Psoas muscle (tissue), 8 donors: Measurements from ENCODE around the gene SMIM41. TPM values are rescaled to one million over a fixed set of nuclear protein-coding genes. Genes with fewer than 3 reads are reported as not detected.

Experiments
- ATAC-seq, 4 donors: fragments of 200-7000 bp; cut with Tn5 transposase; one replicate each; pipeline ENCODE4 v1.9.1; 2020; ENCODE audit warnings: moderate library complexity in 3 of 4, mild to moderate bottlenecking in 2 of 4
- DNase-seq, 2 donors: peaks; one replicate each; pipeline ENCODE4 v3.0.0-alpha.2; 2020
- H3K27ac ChIP-seq: fragments of 200-600 bp; one replicate; pipeline ENCODE4 v1.8.0; 2022
- H3K27me3 ChIP-seq, 3 donors: fragments of 200-600 bp in 1 of 3; one replicate each; pipeline versions ENCODE4 v1.6.1 to v1.8.0; 2013 to 2022; ENCODE audit warnings: low read length in 2 of 3, mild to moderate bottlenecking in 2 of 3, moderate library complexity in 1 of 3; ENCODE audit not compliant: insufficient read depth in 3 of 3
- H3K36me3 ChIP-seq, 2 donors: fragments of 200-600 bp in 1 of 2; one replicate each; pipeline versions ENCODE4 v1.6.1 to v1.8.0; 2013 to 2022; ENCODE audit warnings: low read depth in 1 of 2, mild to moderate bottlenecking in 1 of 2, moderate library complexity in 1 of 2; ENCODE audit not compliant: insufficient read depth in 1 of 2
- H3K4me1 ChIP-seq: fragments of 200-600 bp; one replicate; pipeline ENCODE4 v1.8.0; 2022
- H3K4me3 ChIP-seq: fragments of 200-600 bp; one replicate; pipeline ENCODE4 v1.8.0; 2022; ENCODE audit warnings: mild to moderate bottlenecking
- H3K9me3 ChIP-seq: fragments of 200-600 bp; one replicate; pipeline ENCODE4 v1.8.0; 2022
- WGBS, 3 donors: extraction: QIAGEN DNeasy Blood & Tissue Kit; methylation state at CpG; one replicate each; pipeline versions ENCODE4 v1.1.6 to v1.1.7; 2013; 5-methylcytosine and 5-hydroxymethylcytosine counted together
- intact Hi-C, 2 donors: fragments of 100-400 bp; cut with DNase I; formaldehyde crosslinking; loops; one replicate each; pipeline versions ENCODE4 v1.11.0 to v1.14.2; 2022
- polyA plus RNA-seq, 3 donors: library from polyadenylated mRNA; stranded (reverse); fragments of 200-250 nt; gene quantifications; one replicate each; pipeline ENCODE4 v1.2.3, GENCODE V29; 2013
- total RNA-seq, 4 donors: library from RNA; stranded (reverse); fragmentation: NEBNext Ultra II Directional in 2 of 4; extraction: Animal tissue kit (Norgen Biotek cat#: 25700) in 2 of 4; gene quantifications; one replicate each; pipeline versions ENCODE4 v1.2.1 to v1.2.4, GENCODE V29; 2021 to 2023
- TF ChIP-seq, protein P1 (sequence below): fragments of 200-600 bp; IDR thresholded peaks from one replicate; pipeline ENCODE4 v1.8.0; 2022; ENCODE audit warnings: antibody characterized with exemption
- donor health status: healthy with polysubstance abuse.
- donor health status: DM: no; HTN: no; CAD: no; lungs with moderate emphysema.
- donor health status: Bipolar disorder and iron deficiency.
- donor health status: healthy.
- donor health status: DM: yes; HTN: yes; CAD: no.
- donor health status: DM: no; HTN: no; CAD: no.
- donor health status: DM: no; HTN: no; CAD: no.
- donor health status: DM: yes; HTN: yes; CAD: no.

The SMIM41 gene
- total and polyA plus RNA-seq, 7 donors: 0.16 to 0.32 (median 0.20) TPM; not detected in 4

DNA sequence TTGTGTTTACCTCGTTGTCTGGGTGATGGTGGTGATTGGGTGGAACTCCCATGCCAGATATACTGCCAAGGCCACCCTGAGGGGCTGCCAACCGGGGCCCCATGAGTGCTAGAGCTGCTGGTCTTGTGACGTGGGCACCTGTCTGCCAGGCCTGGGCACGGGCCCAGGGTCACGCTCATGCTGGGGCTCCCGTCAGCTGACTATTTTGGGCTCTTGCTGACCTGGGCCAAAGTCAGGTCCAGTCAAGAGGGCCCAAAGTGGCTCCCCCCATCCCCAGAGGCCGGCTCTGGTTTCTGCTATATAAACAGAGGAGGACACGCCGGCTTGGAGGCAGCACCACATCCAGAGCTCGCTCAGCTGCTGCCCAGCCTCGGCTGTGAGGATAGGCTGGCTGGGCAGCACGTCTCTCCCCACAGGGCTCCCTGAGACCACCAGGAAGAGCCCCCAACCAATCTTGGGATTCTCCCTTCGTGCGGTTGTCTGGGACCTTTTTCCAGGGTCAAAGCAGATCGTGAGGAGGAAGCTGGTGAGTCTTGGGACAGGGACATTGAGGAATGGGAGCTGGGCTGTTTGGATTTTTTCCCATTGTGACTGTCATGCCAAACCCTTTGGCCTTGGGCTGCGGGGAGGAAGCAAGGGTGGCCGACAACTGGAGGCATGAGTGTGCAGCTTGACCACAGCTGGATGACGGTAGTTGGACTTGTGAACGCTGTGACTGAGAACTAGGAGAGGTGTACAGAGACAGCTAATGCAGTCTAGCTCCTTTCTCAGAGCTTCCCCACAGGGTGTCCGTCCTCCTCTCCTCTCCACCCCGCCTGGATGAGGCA is 35.9 kb upstream of the SMIM41 start:
- WGBS, 3 donors: 17 to 31% (median 20%) methylated on average over 20 to 21 of the region's 21 CpGs
- Histone ChIP-seq H3K4me1 (peaks cover 55% of the 10 kb centered on the region), H3K36me3 (no peaks in the 10 kb centered on the region), H3K27ac (peak overlapping the region; percentile 93), H3K9me3 (no peaks in the 10 kb centered on the region), H3K4me3 (peak overlapping the region; percentile 61), H3K27me3 (no peaks in the 10 kb centered on the region)
- ATAC-seq: peak; percentile 80 to 85 (median 84)
- intact Hi-C loops: no loop called here
- TF ChIP-seq, protein P1, sequence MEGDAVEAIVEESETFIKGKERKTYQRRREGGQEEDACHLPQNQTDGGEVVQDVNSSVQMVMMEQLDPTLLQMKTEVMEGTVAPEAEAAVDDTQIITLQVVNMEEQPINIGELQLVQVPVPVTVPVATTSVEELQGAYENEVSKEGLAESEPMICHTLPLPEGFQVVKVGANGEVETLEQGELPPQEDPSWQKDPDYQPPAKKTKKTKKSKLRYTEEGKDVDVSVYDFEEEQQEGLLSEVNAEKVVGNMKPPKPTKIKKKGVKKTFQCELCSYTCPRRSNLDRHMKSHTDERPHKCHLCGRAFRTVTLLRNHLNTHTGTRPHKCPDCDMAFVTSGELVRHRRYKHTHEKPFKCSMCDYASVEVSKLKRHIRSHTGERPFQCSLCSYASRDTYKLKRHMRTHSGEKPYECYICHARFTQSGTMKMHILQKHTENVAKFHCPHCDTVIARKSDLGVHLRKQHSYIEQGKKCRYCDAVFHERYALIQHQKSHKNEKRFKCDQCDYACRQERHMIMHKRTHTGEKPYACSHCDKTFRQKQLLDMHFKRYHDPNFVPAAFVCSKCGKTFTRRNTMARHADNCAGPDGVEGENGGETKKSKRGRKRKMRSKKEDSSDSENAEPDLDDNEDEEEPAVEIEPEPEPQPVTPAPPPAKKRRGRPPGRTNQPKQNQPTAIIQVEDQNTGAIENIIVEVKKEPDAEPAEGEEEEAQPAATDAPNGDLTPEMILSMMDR: no peak
- peak; percentile 84 to 95 for DNase-seq

DNA sequence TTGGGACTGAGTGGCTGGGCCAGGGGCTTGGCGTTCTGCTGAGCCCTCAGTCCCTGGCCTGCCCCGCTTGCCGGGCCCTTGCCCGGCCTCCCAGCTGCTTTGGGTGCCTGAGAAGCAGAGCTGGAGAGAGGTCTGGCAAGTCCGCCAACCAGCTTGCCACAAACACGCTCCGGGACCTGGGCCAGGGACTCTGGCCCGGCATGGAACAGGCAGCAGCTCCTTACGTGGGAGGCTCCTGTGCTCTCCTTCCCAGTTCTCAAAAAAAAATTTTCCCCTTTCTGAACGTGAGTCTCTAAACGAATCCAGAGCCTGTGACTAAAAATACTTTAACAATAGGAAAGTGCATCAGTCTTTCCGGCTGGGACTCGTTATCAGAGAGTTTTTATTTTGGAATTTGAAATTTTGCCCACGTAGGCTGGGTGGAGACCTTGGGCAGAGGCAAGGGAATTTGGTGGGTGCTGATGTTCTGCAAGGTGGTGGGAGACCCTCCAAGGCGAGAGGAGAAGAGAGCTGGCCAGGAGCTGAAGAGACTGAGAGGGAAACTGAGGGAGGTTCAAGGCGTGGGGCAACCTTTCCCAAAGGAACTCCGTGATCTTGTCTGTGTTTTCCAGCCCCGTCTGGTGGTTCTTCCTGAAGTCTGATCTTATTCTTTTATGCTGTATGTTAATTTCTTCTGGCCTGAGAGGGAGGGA is 35.1 kb upstream of the SMIM41 start:
- TF ChIP-seq, protein P1: no peak
- H3K9me3 ChIP-seq: no peaks in the 10 kb centered on the region
- peak overlapping the region; percentile 61 for H3K4me3 ChIP-seq
- peak; percentile 91 to 94 for DNase-seq
- H3K27ac ChIP-seq: peak overlapping the region; percentile 93
- peak; percentile 63 to 80 (median 72) for ATAC-seq
- 12 to 15% (median 14%) methylated on average over 18 of the region's 18 CpGs for WGBS, 3 donors
- no peaks in the 10 kb centered on the region for H3K27me3 ChIP-seq
- intact Hi-C loops: no loop called here
- no peaks in the 10 kb centered on the region for H3K36me3 ChIP-seq
- H3K4me1 ChIP-seq: peaks cover 56% of the 10 kb centered on the region

DNA sequence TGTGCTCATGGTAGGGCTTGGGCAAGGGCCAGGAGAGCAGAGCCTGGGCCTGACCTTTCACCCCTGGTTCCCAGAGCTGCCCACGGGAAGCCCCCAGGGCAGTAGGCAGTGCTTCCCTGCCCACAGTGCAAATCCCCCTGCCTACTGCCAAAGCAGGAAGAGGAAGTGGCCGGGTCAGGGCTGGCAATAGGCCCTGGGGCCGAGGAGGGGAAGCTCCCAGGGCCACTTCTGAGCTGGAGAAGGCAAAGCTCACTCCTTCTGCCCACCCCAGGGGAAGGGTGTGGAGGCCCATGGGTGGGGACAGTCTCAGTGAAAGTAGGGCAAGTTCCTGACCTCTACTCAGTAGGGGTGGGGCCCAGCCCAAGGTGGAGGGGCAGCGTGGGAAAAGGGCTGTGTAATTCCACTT is 33.7 kb upstream of the SMIM41 start:
- intact Hi-C loops: no loop called here
- 13 to 25% (median 18%) methylated on average over 4 of the region's 4 CpGs for WGBS, 3 donors
- Histone ChIP-seq H3K27ac (peak overlapping the region; percentile 93), H3K4me3 (peak overlapping the region; percentile 61), H3K4me1 (peaks cover 68% of the 10 kb centered on the region), H3K9me3 (no peaks in the 10 kb centered on the region), H3K36me3 (no peaks in the 10 kb centered on the region), H3K27me3 (no peaks in the 10 kb centered on the region)
- TF ChIP-seq, protein P1: no peak
- ATAC-seq: no peak
- no peak for DNase-seq

DNA sequence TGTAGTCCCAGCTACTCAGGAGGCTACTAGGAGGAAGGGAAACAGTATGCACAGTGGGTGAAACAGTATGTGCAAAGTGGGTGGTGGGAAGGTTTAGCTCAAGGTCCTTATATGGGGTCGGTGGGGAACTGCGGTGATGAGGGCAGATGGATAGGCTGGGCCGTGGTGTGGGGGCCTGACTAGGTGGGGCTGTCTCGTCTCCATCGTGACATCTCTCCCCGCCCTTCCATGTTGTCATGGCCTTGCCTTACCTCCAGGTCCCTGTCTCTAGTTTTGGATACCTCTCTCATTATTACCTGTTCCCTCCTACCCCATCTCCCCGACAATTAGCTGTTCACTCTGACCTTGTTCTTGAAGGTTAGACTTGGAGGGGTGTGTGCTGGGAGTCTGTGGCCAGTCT is 32.6 kb upstream of the SMIM41 start:
- ATAC-seq (no peak), DNase-seq (no peak)
- peaks cover 60% of the 10 kb centered on the region for H3K4me1 ChIP-seq
- no peaks in the 10 kb centered on the region for H3K36me3 ChIP-seq
- 67 to 76% (median 75%) methylated on average over 7 of the region's 7 CpGs for WGBS, 3 donors
- H3K27ac ChIP-seq: peak overlapping the region; percentile 93
- intact Hi-C loops: no loop called here
- TF ChIP-seq, protein P1: no peak
- no peaks in the 10 kb centered on the region for H3K9me3 ChIP-seq
- peak overlapping the region; percentile 61 for H3K4me3 ChIP-seq
- no peaks in the 10 kb centered on the region for H3K27me3 ChIP-seq
